ENCODE measurements around the gene MRPL55. TPM values are rescaled to one million over a fixed set of nuclear protein-coding genes. Genes with fewer than 3 reads are reported as not detected.

MRPL55 gene
- total and polyA plus RNA-seq, 2 of the 13 experiments (the other 11 are each of a cell fraction or from before 2014, with no cell fraction given), result 58.6 to 92.9 TPM

DNA sequence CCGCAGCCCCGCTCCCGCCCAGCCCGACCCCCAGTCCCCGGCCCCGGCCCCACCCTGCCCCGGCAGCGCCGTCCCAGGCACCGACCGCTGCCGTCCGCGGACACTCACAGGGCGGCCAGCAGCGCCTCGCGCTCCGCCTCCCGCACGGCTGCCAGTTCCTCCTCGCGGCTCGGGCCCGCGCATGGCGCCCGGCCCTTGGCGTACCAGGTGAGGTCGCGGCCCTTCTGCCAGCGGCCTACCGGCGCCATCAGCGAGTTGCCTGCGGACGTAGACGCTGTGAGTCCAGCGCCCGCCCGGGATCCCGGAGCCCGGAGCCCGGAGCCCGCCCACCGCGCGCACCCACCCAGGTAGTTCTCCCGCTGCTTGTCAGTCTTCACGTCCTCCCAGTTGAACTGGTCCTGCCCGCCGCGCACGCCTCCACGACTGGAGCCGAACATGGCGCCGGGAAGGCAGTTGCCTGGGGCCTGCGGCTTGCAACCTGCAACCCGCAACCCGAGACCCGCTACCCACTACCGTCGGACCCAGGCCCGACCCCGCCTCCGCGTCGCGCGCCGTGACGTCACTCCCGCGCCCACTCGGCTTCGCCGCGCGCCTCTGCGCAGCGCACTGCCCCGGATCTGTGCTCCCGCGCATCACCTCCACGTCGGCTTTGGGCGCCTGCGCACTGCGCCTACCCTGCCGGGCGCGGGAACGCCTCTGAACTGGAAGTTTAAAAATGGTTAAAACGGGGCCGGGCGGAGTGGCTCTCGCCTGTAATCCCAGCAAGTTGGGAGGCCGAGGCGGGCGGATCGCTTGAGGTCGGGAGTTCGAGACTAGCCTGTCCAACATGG lies 6.1 kb downstream of the MRPL55 start, which contains the start of gene C1orf35 (continued):
- TF ChIP-seq, protein P1, sequence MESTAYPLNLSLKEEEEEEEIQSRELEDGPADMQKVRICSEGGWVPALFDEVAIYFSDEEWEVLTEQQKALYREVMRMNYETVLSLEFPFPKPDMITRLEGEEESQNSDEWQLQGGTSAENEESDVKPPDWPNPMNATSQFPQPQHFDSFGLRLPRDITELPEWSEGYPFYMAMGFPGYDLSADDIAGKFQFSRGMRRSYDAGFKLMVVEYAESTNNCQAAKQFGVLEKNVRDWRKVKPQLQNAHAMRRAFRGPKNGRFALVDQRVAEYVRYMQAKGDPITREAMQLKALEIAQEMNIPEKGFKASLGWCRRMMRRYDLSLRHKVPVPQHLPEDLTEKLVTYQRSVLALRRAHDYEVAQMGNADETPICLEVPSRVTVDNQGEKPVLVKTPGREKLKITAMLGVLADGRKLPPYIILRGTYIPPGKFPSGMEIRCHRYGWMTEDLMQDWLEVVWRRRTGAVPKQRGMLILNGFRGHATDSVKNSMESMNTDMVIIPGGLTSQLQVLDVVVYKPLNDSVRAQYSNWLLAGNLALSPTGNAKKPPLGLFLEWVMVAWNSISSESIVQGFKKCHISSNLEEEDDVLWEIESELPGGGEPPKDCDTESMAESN (CRISPR knock-in tag; conservative IDR thresholded peaks at IDR 0.05), result peak; percentile 88; the same call in 1 of the 2 replicates
- TF ChIP-seq ZNF24 (IDR thresholded peaks at IDR 0.05) (no peak), ZNF33B (CRISPR knock-in tag; IDR thresholded peaks at IDR 0.05) (peak; percentile 56; the same call in 1 of the 2 replicates), FLYWCH1 (CRISPR knock-in tag; IDR thresholded peaks at IDR 0.05) (0 out of 2 replicates have a peak, but pooled peaks have one; percentile 64), YEATS4 (CRISPR knock-in tag; IDR thresholded peaks at IDR 0.05; ENCODE audit: borderline replicate concordance) (peak; percentile 90), NBN (conservative IDR thresholded peaks at IDR 0.05) (no peak), GPN1 (CRISPR knock-in tag; IDR thresholded peaks at IDR 0.05; ENCODE audit: borderline replicate concordance) (no peak), BRD4 (CRISPR knock-in tag; IDR thresholded peaks at IDR 0.05) (peak; percentile 57), ZNF564 (CRISPR knock-in tag; IDR thresholded peaks at IDR 0.05) (no peak; the same call in 1 of the 2 replicates), ZNF558 (CRISPR knock-in tag; IDR thresholded peaks at IDR 0.05; ENCODE audit: borderline replicate concordance) (peak; percentile 56; the same call in 1 of the 2 replicates), ARNT (IDR thresholded peaks at IDR 0.05) (no peak), ZNF790 (CRISPR knock-in tag; IDR thresholded peaks at IDR 0.05; ENCODE audit: borderline replicate concordance) (no peak), AKAP8 (CRISPR knock-in tag; IDR thresholded peaks at IDR 0.05) (0 out of 2 replicates have a peak, but pooled peaks have one; percentile 63), PHF5A (CRISPR knock-in tag; IDR thresholded peaks at IDR 0.05; ENCODE audit: low read depth, unreplicated experiment) (peak; percentile 76), MBD4 (IDR thresholded peaks at IDR 0.05; ENCODE audit: borderline replicate concordance, low read length) (no peak), XBP1 (CRISPR knock-in tag; IDR thresholded peaks at IDR 0.05) (0 out of 2 replicates have a peak, but pooled peaks have one; percentile 26), SIN3B (IDR thresholded peaks at IDR 0.05; ENCODE audit: low read length) (peak; percentile 76), ZXDC (CRISPR knock-in tag; IDR thresholded peaks at IDR 0.05) (no peak)
- TF ChIP-seq, protein P2, sequence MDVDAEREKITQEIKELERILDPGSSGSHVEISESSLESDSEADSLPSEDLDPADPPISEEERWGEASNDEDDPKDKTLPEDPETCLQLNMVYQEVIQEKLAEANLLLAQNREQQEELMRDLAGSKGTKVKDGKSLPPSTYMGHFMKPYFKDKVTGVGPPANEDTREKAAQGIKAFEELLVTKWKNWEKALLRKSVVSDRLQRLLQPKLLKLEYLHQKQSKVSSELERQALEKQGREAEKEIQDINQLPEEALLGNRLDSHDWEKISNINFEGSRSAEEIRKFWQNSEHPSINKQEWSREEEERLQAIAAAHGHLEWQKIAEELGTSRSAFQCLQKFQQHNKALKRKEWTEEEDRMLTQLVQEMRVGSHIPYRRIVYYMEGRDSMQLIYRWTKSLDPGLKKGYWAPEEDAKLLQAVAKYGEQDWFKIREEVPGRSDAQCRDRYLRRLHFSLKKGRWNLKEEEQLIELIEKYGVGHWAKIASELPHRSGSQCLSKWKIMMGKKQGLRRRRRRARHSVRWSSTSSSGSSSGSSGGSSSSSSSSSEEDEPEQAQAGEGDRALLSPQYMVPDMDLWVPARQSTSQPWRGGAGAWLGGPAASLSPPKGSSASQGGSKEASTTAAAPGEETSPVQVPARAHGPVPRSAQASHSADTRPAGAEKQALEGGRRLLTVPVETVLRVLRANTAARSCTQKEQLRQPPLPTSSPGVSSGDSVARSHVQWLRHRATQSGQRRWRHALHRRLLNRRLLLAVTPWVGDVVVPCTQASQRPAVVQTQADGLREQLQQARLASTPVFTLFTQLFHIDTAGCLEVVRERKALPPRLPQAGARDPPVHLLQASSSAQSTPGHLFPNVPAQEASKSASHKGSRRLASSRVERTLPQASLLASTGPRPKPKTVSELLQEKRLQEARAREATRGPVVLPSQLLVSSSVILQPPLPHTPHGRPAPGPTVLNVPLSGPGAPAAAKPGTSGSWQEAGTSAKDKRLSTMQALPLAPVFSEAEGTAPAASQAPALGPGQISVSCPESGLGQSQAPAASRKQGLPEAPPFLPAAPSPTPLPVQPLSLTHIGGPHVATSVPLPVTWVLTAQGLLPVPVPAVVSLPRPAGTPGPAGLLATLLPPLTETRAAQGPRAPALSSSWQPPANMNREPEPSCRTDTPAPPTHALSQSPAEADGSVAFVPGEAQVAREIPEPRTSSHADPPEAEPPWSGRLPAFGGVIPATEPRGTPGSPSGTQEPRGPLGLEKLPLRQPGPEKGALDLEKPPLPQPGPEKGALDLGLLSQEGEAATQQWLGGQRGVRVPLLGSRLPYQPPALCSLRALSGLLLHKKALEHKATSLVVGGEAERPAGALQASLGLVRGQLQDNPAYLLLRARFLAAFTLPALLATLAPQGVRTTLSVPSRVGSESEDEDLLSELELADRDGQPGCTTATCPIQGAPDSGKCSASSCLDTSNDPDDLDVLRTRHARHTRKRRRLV (CRISPR knock-in tag; IDR thresholded peaks at IDR 0.05), result 0 out of 2 replicates have a peak, but pooled peaks have one; percentile 52

Measured in HepG2 (cell line).